BLaER1 (cell line): Measurements from ENCODE around the gene HACD4.
A peak's percentile ranks its signal among the peaks of the same experiment; 100 is the strongest.

Experiments
- H3K27ac ChIP-seq: shearing (Covaris generic); formaldehyde crosslinking; 2 replicates; pipeline ENCODE4 v1.8.1; 2022
- H3K27me3 ChIP-seq: shearing (Covaris generic); formaldehyde crosslinking; 2 replicates; pipeline ENCODE4 v1.8.1; 2022
- H3K36me3 ChIP-seq: shearing (Covaris generic); formaldehyde crosslinking; 2 replicates; pipeline ENCODE4 v1.8.1; 2022
- H3K4me1 ChIP-seq: shearing (Covaris generic); formaldehyde crosslinking; 2 replicates; pipeline ENCODE4 v1.8.1; 2022
- H3K4me2 ChIP-seq: shearing (Covaris generic); formaldehyde crosslinking; 2 replicates; pipeline ENCODE4 v1.8.1; 2022
- H3K4me3 ChIP-seq: shearing (Covaris generic); formaldehyde crosslinking; 2 replicates; pipeline ENCODE4 v1.8.1; 2022
- H3K9ac ChIP-seq: shearing (Covaris generic); formaldehyde crosslinking; 2 replicates; pipeline ENCODE4 v1.8.1; 2022
- H3K9me3 ChIP-seq: shearing (Covaris generic); formaldehyde crosslinking; 2 replicates; pipeline ENCODE4 v1.8.1; 2022
- H4K20me1 ChIP-seq: shearing (Covaris generic); formaldehyde crosslinking; 2 replicates; pipeline ENCODE4 v1.8.1; 2022
- Cebpa-rat ChIP-seq: shearing (Covaris generic); IDR thresholded peaks from 2 replicates; pipeline ENCODE4 v1.8.1; 2022

The HACD4 gene

DNA sequence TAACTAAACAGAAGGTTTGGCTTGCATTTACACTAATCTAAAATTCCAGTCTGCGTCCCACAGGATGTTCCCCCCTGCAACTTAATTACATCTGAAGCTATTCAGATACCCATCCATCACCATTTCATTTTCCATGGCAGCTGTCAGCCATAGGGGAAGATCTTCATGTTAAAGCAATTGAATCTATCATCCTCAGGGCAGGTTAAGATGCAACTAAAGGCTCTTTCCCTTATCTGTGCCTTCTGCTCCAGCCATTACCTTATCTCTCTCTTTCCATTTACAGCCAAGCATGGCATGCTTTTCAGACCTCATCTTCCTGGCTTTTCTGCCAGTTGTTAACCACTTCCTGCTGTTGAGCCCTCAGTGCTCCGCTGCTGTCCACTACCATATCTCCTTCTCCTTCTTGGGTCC lies 15.8 kb upstream of the HACD4 start:
- H3K36me3 ChIP-seq: no peaks in the 10 kb centered on the region
- peak overlapping the region; percentile 67 for H3K4me2 ChIP-seq

GRCh38 chr9:21043841-21044240 lies 12.4 kb upstream of the HACD4 start:
- Histone ChIP-seq H3K9ac (no peak overlapping the region), H3K4me2 (no peak overlapping the region), H4K20me1 (no peaks in the 10 kb centered on the region), H3K27me3 (no peaks in the 10 kb centered on the region), H3K4me1 (peaks cover 42% of the 10 kb centered on the region), H3K9me3 (no peaks in the 10 kb centered on the region), H3K27ac (no peak overlapping the region), H3K4me3 (no peak overlapping the region), H3K36me3 (no peaks in the 10 kb centered on the region)
- no peak for TF ChIP-seq Cebpa-rat

More for the DNA sequence above, 15.8 kb upstream of the HACD4 start:
- Histone ChIP-seq H3K27ac (no peak overlapping the region; the same call in 1 of the 2 replicates), H4K20me1 (no peaks in the 10 kb centered on the region), H3K9me3 (no peaks in the 10 kb centered on the region), H3K9ac (no peak overlapping the region), H3K27me3 (no peaks in the 10 kb centered on the region), H3K4me3 (no peak overlapping the region), H3K4me1 (peaks cover 26% of the 10 kb centered on the region)
- no peak for TF ChIP-seq Cebpa-rat

- H3K27ac ChIP-seq: no peak overlapping the region
- TF ChIP-seq Cebpa-rat: no peak
- H3K9me3 ChIP-seq: no peaks in the 10 kb centered on the region
- no peaks in the 10 kb centered on the region for H3K27me3 ChIP-seq
- no peaks in the 10 kb centered on the region for H3K36me3 ChIP-seq
- H3K4me3 ChIP-seq: no peak overlapping the region
- H3K4me2 ChIP-seq: peak overlapping the region; percentile 24; the same call in 1 of the 2 replicates
- H3K4me1 ChIP-seq: peaks cover 35% of the 10 kb centered on the region
- H3K9ac ChIP-seq: no peak overlapping the region
- H4K20me1 ChIP-seq: no peaks in the 10 kb centered on the region
Measured at GRCh38 chr9:21042466-21042865, 11.0 kb upstream of the HACD4 start.

DNA sequence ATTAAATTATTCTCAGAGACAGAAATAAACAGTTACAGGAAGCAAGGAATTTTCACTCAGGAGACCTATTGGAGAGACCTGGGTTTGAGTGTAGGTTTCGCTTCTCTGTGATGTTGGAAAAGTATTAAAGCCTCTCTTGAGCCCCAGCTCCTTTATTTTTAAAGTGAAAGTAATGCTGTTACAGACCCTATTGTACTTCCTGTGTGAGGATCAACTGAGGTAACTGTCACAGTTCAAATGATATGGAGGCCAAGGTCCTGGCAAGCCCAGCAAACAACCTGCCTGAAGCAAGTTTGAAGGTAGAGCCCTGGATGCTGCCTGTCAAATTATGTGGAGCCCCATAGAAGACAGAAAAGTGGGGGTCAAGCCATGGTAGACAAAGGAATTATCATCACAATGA lies 7.9 kb upstream of the HACD4 start:
- Histone ChIP-seq H3K27ac (no peak overlapping the region), H3K9me3 (no peaks in the 10 kb centered on the region), H3K4me1 (peaks cover 26% of the 10 kb centered on the region), H4K20me1 (no peaks in the 10 kb centered on the region), H3K36me3 (no peaks in the 10 kb centered on the region), H3K4me3 (no peak overlapping the region), H3K9ac (no peak overlapping the region), H3K27me3 (no peaks in the 10 kb centered on the region), H3K4me2 (peak overlapping the region; percentile 50)
- TF ChIP-seq Cebpa-rat: no peak

DNA sequence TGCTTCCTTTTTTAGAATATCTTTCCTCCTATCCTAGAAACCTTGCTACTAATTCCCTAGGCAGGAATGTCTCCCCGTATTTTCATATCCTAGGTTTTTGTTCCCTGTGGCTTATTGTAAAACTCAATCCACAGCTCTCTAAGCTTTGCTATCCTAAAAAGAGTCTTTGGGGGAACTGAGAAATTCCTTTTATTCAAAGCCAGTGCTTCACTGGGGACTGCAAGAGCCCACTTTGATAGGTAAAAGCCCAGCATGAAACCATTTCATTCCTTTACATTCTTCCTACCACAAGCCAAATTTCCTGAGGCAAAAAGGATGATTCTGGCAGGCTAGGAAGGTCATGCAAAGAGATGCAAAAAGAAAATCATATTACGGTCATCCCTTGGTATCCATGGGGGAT lies 5.8 kb upstream of the HACD4 start:
- TF ChIP-seq Cebpa-rat: no peak
- Histone ChIP-seq H4K20me1 (no peaks in the 10 kb centered on the region), H3K27ac (no peak overlapping the region), H3K9ac (no peak overlapping the region), H3K4me3 (no peak overlapping the region), H3K4me1 (peaks cover 20% of the 10 kb centered on the region), H3K9me3 (no peaks in the 10 kb centered on the region), H3K36me3 (no peaks in the 10 kb centered on the region), H3K27me3 (no peaks in the 10 kb centered on the region), H3K4me2 (no peak overlapping the region)

DNA sequence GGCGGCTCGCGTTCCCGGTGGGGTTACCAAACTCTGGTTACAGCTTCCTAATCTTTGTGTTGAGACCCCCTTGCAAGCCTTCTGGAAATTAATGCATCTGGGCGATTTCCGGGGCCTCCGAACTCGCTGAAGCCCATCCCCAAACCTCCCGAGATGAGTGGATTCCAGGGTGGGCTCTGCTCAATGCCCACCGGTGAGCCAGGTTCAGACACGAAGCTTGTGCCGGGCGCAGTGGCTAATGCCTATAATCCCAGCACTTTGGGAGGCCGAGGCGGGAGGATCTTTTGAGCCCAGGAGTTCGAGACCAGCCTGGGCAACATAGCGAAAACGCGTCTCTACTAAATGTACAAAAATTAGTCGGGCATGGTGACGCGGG lies 356 bp upstream of the HACD4 start:
- H3K27ac ChIP-seq: peak overlapping the region; percentile 67
- peak overlapping the region; percentile 71 for H3K4me3 ChIP-seq
- TF ChIP-seq Cebpa-rat: no peak

GRCh38 chr9:21030389-21031035 lies 928 bp downstream of the HACD4 start:
- peak overlapping the region; percentile 82 for H3K4me2 ChIP-seq
- H3K27ac ChIP-seq: no peak overlapping the region
- H3K36me3 ChIP-seq: peaks cover 7% of the 10 kb centered on the region; the same call in 1 of the 2 replicates
- no peak for TF ChIP-seq Cebpa-rat
- no peak overlapping the region for H3K9ac ChIP-seq
- no peaks in the 10 kb centered on the region for H3K9me3 ChIP-seq
- peak overlapping the region; percentile 71 for H3K4me3 ChIP-seq
- peaks cover 14% of the 10 kb centered on the region for H3K4me1 ChIP-seq
- H4K20me1 ChIP-seq: no peaks in the 10 kb centered on the region
- no peaks in the 10 kb centered on the region for H3K27me3 ChIP-seq

More for the DNA sequence above, 356 bp upstream of the HACD4 start:
- Histone ChIP-seq H3K36me3 (no peaks in the 10 kb centered on the region), H4K20me1 (no peaks in the 10 kb centered on the region), H3K9ac (peak overlapping the region; percentile 69), H3K9me3 (no peaks in the 10 kb centered on the region), H3K27me3 (no peaks in the 10 kb centered on the region), H3K4me1 (peaks cover 14% of the 10 kb centered on the region), H3K4me2 (peak overlapping the region; percentile 82)

DNA sequence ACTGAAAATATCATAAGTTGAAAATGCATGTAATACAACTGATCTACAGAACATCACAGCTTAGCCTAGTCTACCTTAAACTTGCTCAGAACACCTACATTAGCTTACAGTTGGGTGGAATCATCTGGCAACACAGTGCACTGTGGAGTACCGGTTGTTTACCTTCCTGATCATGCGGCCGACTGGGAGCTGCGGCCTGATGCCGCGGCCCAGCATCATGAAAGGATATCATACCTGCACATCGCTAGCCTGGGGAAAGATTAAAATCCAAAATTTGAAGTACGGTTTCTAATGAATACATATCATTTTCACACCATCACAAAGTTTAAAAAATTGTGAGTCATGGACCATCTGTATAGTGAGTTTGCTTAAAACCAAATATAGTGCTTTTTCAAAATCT lies 1.8 kb downstream of the HACD4 start:
- no peaks in the 10 kb centered on the region for H3K9me3 ChIP-seq
- H4K20me1 ChIP-seq: no peaks in the 10 kb centered on the region
- no peak for TF ChIP-seq Cebpa-rat
- no peak overlapping the region for H3K4me3 ChIP-seq
- no peak overlapping the region for H3K9ac ChIP-seq
- H3K36me3 ChIP-seq: peaks cover 7% of the 10 kb centered on the region; the same call in 1 of the 2 replicates
- H3K27ac ChIP-seq: no peak overlapping the region
- peaks cover 14% of the 10 kb centered on the region for H3K4me1 ChIP-seq
- no peak overlapping the region for H3K4me2 ChIP-seq
- no peaks in the 10 kb centered on the region for H3K27me3 ChIP-seq

DNA sequence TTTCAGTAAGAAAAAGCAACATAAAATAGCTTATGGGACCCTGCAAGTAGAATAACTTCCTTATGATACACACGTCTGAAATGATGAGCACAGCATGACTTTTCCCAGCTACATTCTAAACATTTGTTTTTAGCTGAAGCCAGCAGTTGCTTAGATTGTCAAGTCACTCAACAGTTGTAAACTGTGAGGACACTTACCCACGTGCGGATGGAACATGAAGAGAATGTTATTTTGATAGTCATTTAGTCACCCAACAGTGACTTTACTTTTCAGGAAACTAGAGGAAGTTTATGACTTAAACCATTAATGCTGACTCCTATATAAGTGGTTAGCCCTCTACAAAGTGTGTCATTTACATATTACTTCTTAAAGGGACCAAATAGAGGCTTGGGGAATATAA lies 3.0 kb downstream of the HACD4 start:
- no peak overlapping the region for H3K4me3 ChIP-seq
- no peaks in the 10 kb centered on the region for H4K20me1 ChIP-seq
- H3K4me1 ChIP-seq: peaks cover 26% of the 10 kb centered on the region
- peaks cover 7% of the 10 kb centered on the region; the same call in 1 of the 2 replicates for H3K36me3 ChIP-seq
- no peak overlapping the region for H3K27ac ChIP-seq
- H3K9me3 ChIP-seq: no peaks in the 10 kb centered on the region
- H3K9ac ChIP-seq: no peak overlapping the region
- no peak overlapping the region for H3K4me2 ChIP-seq
- H3K27me3 ChIP-seq: no peaks in the 10 kb centered on the region
- TF ChIP-seq Cebpa-rat: no peak

- no peak overlapping the region for H3K27ac ChIP-seq
- no peak overlapping the region for H3K9ac ChIP-seq
- no peak for TF ChIP-seq Cebpa-rat
- peaks cover 7% of the 10 kb centered on the region; the same call in 1 of the 2 replicates for H3K36me3 ChIP-seq
- no peaks in the 10 kb centered on the region for H4K20me1 ChIP-seq
- peaks cover 26% of the 10 kb centered on the region for H3K4me1 ChIP-seq
- peaks cover under 1% of the 10 kb centered on the region; the same call in 1 of the 2 replicates for H3K9me3 ChIP-seq
- H3K27me3 ChIP-seq: no peaks in the 10 kb centered on the region
- H3K4me3 ChIP-seq: no peak overlapping the region
- no peak overlapping the region for H3K4me2 ChIP-seq
Measured at GRCh38 chr9:21027295-21027694, 4.1 kb downstream of the HACD4 start.

DNA sequence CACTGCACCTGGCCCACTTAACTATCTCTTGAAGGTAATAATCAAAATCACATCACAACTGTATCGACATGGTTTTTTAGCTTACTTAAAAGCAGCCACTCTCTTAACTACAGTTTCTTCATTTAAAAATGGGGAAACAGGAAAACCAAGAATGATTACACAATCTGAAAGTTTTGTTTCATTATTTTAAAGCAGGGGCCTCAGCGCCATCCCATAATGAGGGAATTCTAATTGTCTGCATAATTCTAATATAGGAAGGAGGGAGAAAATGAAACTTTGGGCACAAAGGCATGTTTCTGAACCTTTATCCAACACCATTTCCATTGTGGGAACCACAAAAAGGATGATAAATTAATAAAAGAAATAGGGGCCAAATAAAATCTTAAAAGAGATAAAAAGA lies 7.6 kb downstream of the HACD4 start:
- Histone ChIP-seq H3K4me2 (peak overlapping the region; percentile 51), H4K20me1 (no peaks in the 10 kb centered on the region), H3K4me1 (peaks cover 13% of the 10 kb centered on the region), H3K27ac (no peak overlapping the region), H3K9ac (no peak overlapping the region), H3K9me3 (peaks cover 6% of the 10 kb centered on the region; the same call in 1 of the 2 replicates), H3K27me3 (no peaks in the 10 kb centered on the region), H3K4me3 (no peak overlapping the region), H3K36me3 (peaks cover 7% of the 10 kb centered on the region; the same call in 1 of the 2 replicates)
- no peak; the same call in 1 of the 2 replicates for TF ChIP-seq Cebpa-rat
